Endodermal cell (in vitro differentiated cells): ENCODE results near the gene CCDC150. TPM values are rescaled to one million over a fixed set of nuclear protein-coding genes. Genes with fewer than 3 reads are reported as not detected.

Experiments used
- DNase-seq: peaks from one replicate; pipeline ENCODE4 v3.0.0-alpha.2; 2017
- H3K27ac ChIP-seq: 2 replicates; pipeline ENCODE4 v1.5.1; 2013; ENCODE audit warnings: mild to moderate bottlenecking, low read depth, low read length, moderate library complexity
- H3K27me3 ChIP-seq: 2 replicates; pipeline ENCODE4 v1.6.1; 2013; ENCODE audit warnings: mild to moderate bottlenecking, low read length, moderate library complexity; ENCODE audit not compliant: insufficient read depth, control insufficient read depth, poor library complexity, severe bottlenecking
- H3K36me3 ChIP-seq: 2 replicates; pipeline ENCODE4 v1.7.0; 2013; ENCODE audit warnings: mild to moderate bottlenecking, low read length, moderate library complexity; ENCODE audit not compliant: control insufficient read depth, insufficient read depth
- H3K4me1 ChIP-seq: one replicate; pipeline ENCODE4 v1.7.0; 2013; ENCODE audit warnings: low read length; ENCODE audit not compliant: control insufficient read depth, insufficient read depth
- H3K4me3 ChIP-seq: 2 replicates; pipeline ENCODE4 v1.5.1; 2013; ENCODE audit warnings: mild to moderate bottlenecking, low read length, moderate library complexity
- H3K9ac ChIP-seq: 2 replicates; pipeline ENCODE4 v1.6.1; 2013; ENCODE audit warnings: mild to moderate bottlenecking, low read length, moderate library complexity; ENCODE audit not compliant: poor library complexity, severe bottlenecking; ENCODE audit errors: extremely low read depth
- H3K9me3 ChIP-seq: 2 replicates; pipeline ENCODE4 v1.6.1; 2013; ENCODE audit warnings: mild to moderate bottlenecking, low read length, moderate library complexity; ENCODE audit not compliant: control insufficient read depth
- H3K27ac Mint-ChIP-seq: 2 replicates; pipeline ENCODE4 v1.8.0; 2020; ENCODE audit warnings: mixed read lengths
- H3K27me3 Mint-ChIP-seq: 2 replicates; pipeline ENCODE4 v1.8.0; 2021; ENCODE audit warnings: mild to moderate bottlenecking, mixed read lengths; ENCODE audit not compliant: insufficient read depth
- H3K36me3 Mint-ChIP-seq: 2 replicates; pipeline ENCODE4 v1.8.0; 2020; ENCODE audit warnings: low read depth, mixed read lengths
- H3K4me1 Mint-ChIP-seq: 2 replicates; pipeline ENCODE4 v1.8.0; 2020; ENCODE audit warnings: mixed read lengths
- H3K4me3 Mint-ChIP-seq: 2 replicates; pipeline ENCODE4 v1.8.0; 2020; ENCODE audit warnings: mild to moderate bottlenecking, moderate library complexity, mixed read lengths
- H3K9me3 Mint-ChIP-seq: 2 replicates; pipeline ENCODE4 v1.8.0; 2020; ENCODE audit warnings: mild to moderate bottlenecking, mixed read lengths
- WGBS, 2 experiments: methylation state at CpG; one replicate each; pipeline versions ENCODE4 v1.1.5 to v1.1.7; 2013; ENCODE audit warnings: missing lambda C conversion rate in 2 of 2, mixed read lengths in 1 of 2; ENCODE audit not compliant: insufficient coverage in 1 of 2, insufficient read length in 1 of 2; 5-methylcytosine and 5-hydroxymethylcytosine counted together
- total RNA-seq, 2 donors: library from RNA; stranded (reverse); fragmentation: NEBNext Ultra II Directional in 1 of 2; extraction: Animal tissue kit (Norgen Biotek cat#: 25700) in 1 of 2; gene quantifications; 2 replicates in 1 of 2; 3 replicates in 1 of 2; pipeline ENCODE4 v1.2.1, GENCODE V29; 2021
- TF ChIP-seq, protein P1 (sequence below): fragments of 200-600 bp; sonication (generic); conservative IDR thresholded peaks from 2 replicates; pipeline ENCODE4 v1.5.0; 2021; ENCODE audit warnings: antibody characterized with exemption, mild to moderate bottlenecking

The CCDC150 gene
- total RNA-seq, 2 donors from 2014 or later: 25.4 to 42.9 TPM

DNA sequence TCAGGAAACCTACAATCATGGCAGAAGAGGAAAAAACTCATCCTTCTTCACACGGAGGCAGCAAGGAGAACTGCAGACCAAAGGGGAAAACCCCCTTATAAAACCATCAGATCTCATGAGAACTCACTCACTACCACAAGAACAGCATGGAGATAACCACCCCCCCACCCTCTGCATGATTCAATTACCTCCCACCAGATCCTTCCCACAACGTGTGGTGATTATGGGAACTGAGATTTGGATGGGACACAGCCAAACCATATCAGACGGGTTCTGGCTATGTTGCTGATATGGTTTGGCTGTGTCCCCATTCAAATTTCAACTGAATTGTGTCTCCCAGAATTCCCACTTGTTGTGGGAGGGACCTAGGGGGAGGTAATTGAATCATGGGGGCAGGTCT lies 28.7 kb upstream of the CCDC150 start:
- Mint-ChIP-seq H3K4me3 (no peak overlapping the region), H3K27ac (no peak overlapping the region), H3K4me1 (peaks cover 11% of the 10 kb centered on the region), H3K9me3 (no peaks in the 10 kb centered on the region), H3K27me3 (no peaks in the 10 kb centered on the region), H3K36me3 (no peaks in the 10 kb centered on the region)
- no peak overlapping the region for H3K9ac ChIP-seq
- TF ChIP-seq, protein P1, sequence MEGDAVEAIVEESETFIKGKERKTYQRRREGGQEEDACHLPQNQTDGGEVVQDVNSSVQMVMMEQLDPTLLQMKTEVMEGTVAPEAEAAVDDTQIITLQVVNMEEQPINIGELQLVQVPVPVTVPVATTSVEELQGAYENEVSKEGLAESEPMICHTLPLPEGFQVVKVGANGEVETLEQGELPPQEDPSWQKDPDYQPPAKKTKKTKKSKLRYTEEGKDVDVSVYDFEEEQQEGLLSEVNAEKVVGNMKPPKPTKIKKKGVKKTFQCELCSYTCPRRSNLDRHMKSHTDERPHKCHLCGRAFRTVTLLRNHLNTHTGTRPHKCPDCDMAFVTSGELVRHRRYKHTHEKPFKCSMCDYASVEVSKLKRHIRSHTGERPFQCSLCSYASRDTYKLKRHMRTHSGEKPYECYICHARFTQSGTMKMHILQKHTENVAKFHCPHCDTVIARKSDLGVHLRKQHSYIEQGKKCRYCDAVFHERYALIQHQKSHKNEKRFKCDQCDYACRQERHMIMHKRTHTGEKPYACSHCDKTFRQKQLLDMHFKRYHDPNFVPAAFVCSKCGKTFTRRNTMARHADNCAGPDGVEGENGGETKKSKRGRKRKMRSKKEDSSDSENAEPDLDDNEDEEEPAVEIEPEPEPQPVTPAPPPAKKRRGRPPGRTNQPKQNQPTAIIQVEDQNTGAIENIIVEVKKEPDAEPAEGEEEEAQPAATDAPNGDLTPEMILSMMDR: no peak
- no peak for DNase-seq
- H3K27ac ChIP-seq: no peak overlapping the region
- WGBS, 2 experiments: 81% methylated on average over 3 of the region's 3 CpGs; no CpG with 5 or more reads in 1 of the 2 experiments
- no peaks in the 10 kb centered on the region for H3K27me3 ChIP-seq
- no peaks in the 10 kb centered on the region for H3K4me1 ChIP-seq
- no peaks in the 10 kb centered on the region for H3K36me3 ChIP-seq
- no peaks in the 10 kb centered on the region for H3K9me3 ChIP-seq
- no peak overlapping the region for H3K4me3 ChIP-seq

DNA sequence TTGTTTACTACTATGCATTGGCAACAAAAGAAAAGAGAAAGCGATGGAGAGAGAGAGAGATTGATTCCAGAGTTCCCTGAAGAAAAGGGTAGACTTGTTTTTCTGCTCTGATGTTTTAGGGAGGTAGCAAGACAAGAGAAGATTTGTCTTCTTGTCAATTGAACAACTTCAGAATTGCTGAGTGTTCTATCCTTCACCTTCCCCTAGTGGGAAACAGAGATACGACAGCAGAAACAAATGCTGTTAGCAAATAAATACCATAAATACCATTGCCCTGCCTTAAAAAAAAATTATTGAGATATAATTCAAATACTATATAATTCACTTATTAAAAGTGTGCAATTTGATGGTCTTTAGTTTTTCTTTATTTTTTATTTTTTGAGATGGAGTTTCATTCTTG lies 26.2 kb upstream of the CCDC150 start:
- Histone ChIP-seq H3K9me3 (no peaks in the 10 kb centered on the region), H3K27ac (no peak overlapping the region), H3K27me3 (no peaks in the 10 kb centered on the region), H3K4me3 (no peak overlapping the region), H3K9ac (no peak overlapping the region), H3K4me1 (no peaks in the 10 kb centered on the region), H3K36me3 (no peaks in the 10 kb centered on the region)
- Mint-ChIP-seq H3K4me1 (peaks cover 3% of the 10 kb centered on the region), H3K27ac (no peak overlapping the region), H3K9me3 (no peaks in the 10 kb centered on the region), H3K4me3 (no peak overlapping the region), H3K27me3 (no peaks in the 10 kb centered on the region), H3K36me3 (no peaks in the 10 kb centered on the region)
- TF ChIP-seq, protein P1: peak; percentile 47
- no peak for DNase-seq
- WGBS, 2 experiments: 100% methylated on average over 1 to 2 of the region's 2 CpGs

DNA sequence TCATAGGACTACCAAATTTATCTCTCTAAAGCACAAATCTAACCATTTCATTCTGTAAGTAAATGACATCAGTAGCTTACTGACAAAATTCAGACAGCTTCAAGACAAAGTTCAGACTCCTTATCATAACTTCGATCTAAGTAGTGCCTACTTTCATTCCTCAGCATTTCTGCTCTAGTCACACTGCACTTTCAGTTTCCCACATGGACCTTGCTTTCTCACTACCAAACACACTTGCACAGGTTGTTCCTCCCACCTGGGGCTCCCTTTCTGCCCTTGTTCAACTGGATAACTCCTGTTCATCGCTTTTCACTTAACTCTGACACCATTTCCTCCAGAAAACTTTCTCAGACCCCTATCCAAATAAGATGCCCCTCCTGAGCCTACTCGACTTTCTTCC lies 22.1 kb upstream of the CCDC150 start:
- H3K27ac Mint-ChIP-seq: no peak overlapping the region
- H3K4me1 Mint-ChIP-seq: no peaks in the 10 kb centered on the region
- H3K27me3 ChIP-seq: no peaks in the 10 kb centered on the region
- no peaks in the 10 kb centered on the region for H3K36me3 Mint-ChIP-seq
- no peak overlapping the region for H3K4me3 Mint-ChIP-seq
- H3K9ac ChIP-seq: no peak overlapping the region
- no peaks in the 10 kb centered on the region for H3K9me3 Mint-ChIP-seq
- no peaks in the 10 kb centered on the region for H3K4me1 ChIP-seq
- H3K9me3 ChIP-seq: no peaks in the 10 kb centered on the region
- no peaks in the 10 kb centered on the region for H3K36me3 ChIP-seq
- no peak for DNase-seq
- H3K27me3 Mint-ChIP-seq: peaks cover 4% of the 10 kb centered on the region
- no peak overlapping the region for H3K27ac ChIP-seq
- H3K4me3 ChIP-seq: no peak overlapping the region
- TF ChIP-seq, protein P1: no peak
- 89 to 90% methylated on average over 3 of the region's 3 CpGs for WGBS, 2 experiments
